ENCODE measurements around the gene ZNHIT6. TPM values are rescaled to one million over a fixed set of nuclear protein-coding genes. Genes with fewer than 3 reads are reported as not detected.

Gene ZNHIT6
- polyA plus RNA-seq, 3 donors = 1.7 to 3.2 (median 2.0) TPM

GRCh38 chr1:85611856-85612255 lies 96.4 kb downstream of the ZNHIT6 start:
- 88% methylated on average over 4 of the region's 5 CpGs for WGBS (ENCODE audit: insufficient coverage)
- Mint-ChIP-seq H3K27ac (no peak overlapping the region), H3K36me3 (no peaks in the 10 kb centered on the region), H3K4me1 (no peaks in the 10 kb centered on the region), H3K9me3 (peaks cover 0 to 19% (median 9%) of the 10 kb centered on the region in 7 donors), H3K27me3 (ENCODE audit: low read depth in 3 of 3) (peaks cover 4 to 15% (median 4%) of the 10 kb centered on the region in 3 donors), H3K4me3 (no peak overlapping the region)
- intact Hi-C loops (cut with micrococcal nuclease) = no loop called here
- Histone ChIP-seq H3K79me2 (ENCODE audit: insufficient read depth, low read length) (no peaks in the 10 kb centered on the region), H3K27ac (ENCODE audit: low read depth in 1 of 2, low read length in 2 of 2) (no peak overlapping the region), H3K27me3 (ENCODE audit: control insufficient read depth in 2 of 2, insufficient read depth in 2 of 2, low read length in 2 of 2) (peaks cover 0 to 3% of the 10 kb centered on the region in 2 donors), H3K4me2 (replicated peaks; ENCODE audit: extremely low read depth, low read length, poor library complexity, severe bottlenecking) (no peak overlapping the region), H2AFZ (ENCODE audit: insufficient read depth, low read depth, low read length, poor library complexity, severe bottlenecking) (no peak overlapping the region), H3K9ac (ENCODE audit: insufficient read depth, low read length, poor library complexity, severe bottlenecking) (no peak overlapping the region), H4K20me1 (ENCODE audit: insufficient read depth, low read length) (no peaks in the 10 kb centered on the region), H3K9me3 (replicated peaks in 1 of 2; ENCODE audit: control insufficient read depth in 1 of 2, insufficient read depth in 1 of 2, low read length in 2 of 2) (peaks cover 6 to 8% of the 10 kb centered on the region in 2 donors), H3K36me3 (replicated peaks in 1 of 2; ENCODE audit: control insufficient read depth in 1 of 2, insufficient read depth in 2 of 2, low read length in 2 of 2) (no peaks in the 10 kb centered on the region), H3K4me1 (ENCODE audit: control insufficient read depth in 1 of 2, insufficient read depth in 2 of 2, low read length in 2 of 2) (no peaks in the 10 kb centered on the region), H3K4me3 (replicated peaks in 1 of 3; ENCODE audit: low read depth in 2 of 3, low read length in 3 of 3) (no peak overlapping the region)
- TF ChIP-seq CTCF (IDR thresholded peaks at IDR 0.05) = no peak
- no peak for DNase-seq

GRCh38 chr1:85611425-85611824 lies 96.8 kb downstream of the ZNHIT6 start:
- H3K27ac Mint-ChIP-seq = no peak overlapping the region
- no peak overlapping the region for H3K4me2 ChIP-seq (replicated peaks; ENCODE audit: extremely low read depth, low read length, poor library complexity, severe bottlenecking)

More at GRCh38 chr1:85611425-85611824, 96.8 kb downstream of the ZNHIT6 start:
- Histone ChIP-seq H3K79me2 (ENCODE audit: insufficient read depth, low read length) (no peaks in the 10 kb centered on the region), H3K4me1 (ENCODE audit: control insufficient read depth in 1 of 2, insufficient read depth in 2 of 2, low read length in 2 of 2) (no peaks in the 10 kb centered on the region), H3K9me3 (replicated peaks in 1 of 2; ENCODE audit: control insufficient read depth in 1 of 2, insufficient read depth in 1 of 2, low read length in 2 of 2) (peaks cover 6% of the 10 kb centered on the region in 2 donors), H3K36me3 (replicated peaks in 1 of 2; ENCODE audit: control insufficient read depth in 1 of 2, insufficient read depth in 2 of 2, low read length in 2 of 2) (no peaks in the 10 kb centered on the region), H3K27ac (ENCODE audit: low read depth in 1 of 2, low read length in 2 of 2) (no peak overlapping the region), H3K9ac (ENCODE audit: insufficient read depth, low read length, poor library complexity, severe bottlenecking) (no peak overlapping the region), H3K4me3 (replicated peaks in 1 of 3; ENCODE audit: low read depth in 2 of 3, low read length in 3 of 3) (no peak overlapping the region), H4K20me1 (ENCODE audit: insufficient read depth, low read length) (no peaks in the 10 kb centered on the region), H2AFZ (ENCODE audit: insufficient read depth, low read depth, low read length, poor library complexity, severe bottlenecking) (no peak overlapping the region), H3K27me3 (ENCODE audit: control insufficient read depth in 2 of 2, insufficient read depth in 2 of 2, low read length in 2 of 2) (peaks cover 0 to 3% of the 10 kb centered on the region in 2 donors)
- no peaks in the 10 kb centered on the region for H3K36me3 Mint-ChIP-seq
- TF ChIP-seq CTCF (IDR thresholded peaks at IDR 0.05) = no peak
- peaks cover 2 to 12% (median 3%) of the 10 kb centered on the region in 3 donors for H3K27me3 Mint-ChIP-seq (ENCODE audit: low read depth in 3 of 3)
- WGBS (ENCODE audit: insufficient coverage) = no CpG with 5 or more reads among the region's 2 CpGs
- H3K9me3 Mint-ChIP-seq = peaks cover 0 to 15% (median 7%) of the 10 kb centered on the region in 7 donors
- no peak for DNase-seq
- no peaks in the 10 kb centered on the region for H3K4me1 Mint-ChIP-seq
- no peak overlapping the region for H3K4me3 Mint-ChIP-seq
- intact Hi-C loops (cut with micrococcal nuclease) = no loop called here

Measured in CD14-positive monocyte (primary cell).